CD4-positive, alpha-beta T cell (primary cell): Measurements from ENCODE around the gene FILIP1L. TPM values are rescaled to one million over a fixed set of nuclear protein-coding genes. Genes with fewer than 3 reads are reported as not detected.
"Not testable (repeated sequence)": the region's sequence is repeated elsewhere in the genome, so short reads cannot be mapped to it uniquely, and the experiment has no call there.

Experiments
- ATAC-seq: fragments of 200-7000 bp; cut with Tn5 transposase; one replicate; pipeline ENCODE4 v1.10.0; 2022; ENCODE audit warnings: mild to moderate bottlenecking; ENCODE audit not compliant: poor library complexity
- CTCF ChIA-PET: fragments of 350-600 bp; sonication (Branson Sonifier 250); formaldehyde crosslinking; loops from one replicate; lab custom pipeline; 2021; ENCODE audit warnings: antibody characterized with exemption, inconsistent platforms; lab: Charles Lee
- POLR2A ChIA-PET: fragments of 350-600 bp; sonication (Branson Sonifier 250); formaldehyde crosslinking; loops from one replicate; lab custom pipeline; 2021; ENCODE audit warnings: antibody characterized with exemption, inconsistent platforms; lab: Charles Lee
- DNase-seq, 14 experiments: peaks; one replicate each; pipeline ENCODE4 v3.0.0-alpha.2; 2013 to 2020; ENCODE audit warnings: mixed read lengths in 2 of 14
- H3K27ac ChIP-seq, 2 donors: one replicate each; pipeline versions ENCODE4 v1.5.1 to v1.7.0; 2013; ENCODE audit warnings: low read length in 2 of 2, low read depth in 1 of 2, mild to moderate bottlenecking in 1 of 2
- H3K27me3 ChIP-seq, 2 experiments: 1 replicate in 1 of 2; 2 replicates in 1 of 2; pipeline versions ENCODE4 v1.6.1 to v1.7.0; 2013; ENCODE audit warnings: low read length in 2 of 2, control low read depth in 1 of 2, mild to moderate bottlenecking in 1 of 2, moderate library complexity in 1 of 2; ENCODE audit not compliant: insufficient read depth in 2 of 2, control insufficient read depth in 1 of 2
- H3K36me3 ChIP-seq: one replicate; pipeline ENCODE4 v1.6.1; 2013; ENCODE audit warnings: low read length, control low read depth; ENCODE audit not compliant: insufficient read depth
- H3K4me1 ChIP-seq: one replicate; pipeline ENCODE4 v1.6.1; 2013; ENCODE audit warnings: low read length, control low read depth; ENCODE audit not compliant: insufficient read depth
- H3K4me3 ChIP-seq: one replicate; pipeline ENCODE4 v1.5.1; 2013; ENCODE audit warnings: mild to moderate bottlenecking, low read length, moderate library complexity
- H3K9me3 ChIP-seq, 2 experiments: 1 replicate in 1 of 2; 2 replicates in 1 of 2; pipeline versions ENCODE4 v1.6.1 to v1.7.0; 2013; ENCODE audit warnings: low read length in 2 of 2, mild to moderate bottlenecking in 2 of 2, control low read depth in 1 of 2, moderate library complexity in 1 of 2; ENCODE audit not compliant: control insufficient read depth in 1 of 2, insufficient read depth in 1 of 2
- H3K27ac Mint-ChIP-seq: one replicate; pipeline ENCODE4 v1.8.0; 2020; ENCODE audit warnings: mixed read lengths
- H3K27me3 Mint-ChIP-seq: one replicate; pipeline ENCODE4 v1.8.0; 2021; ENCODE audit warnings: mixed read lengths
- H3K36me3 Mint-ChIP-seq: one replicate; pipeline ENCODE4 v1.8.0; 2021; ENCODE audit warnings: low read depth, mixed read lengths
- H3K4me1 Mint-ChIP-seq: one replicate; pipeline ENCODE4 v1.8.0; 2021; ENCODE audit warnings: low read depth, mixed read lengths
- H3K4me3 Mint-ChIP-seq: one replicate; pipeline ENCODE4 v1.8.0; 2020; ENCODE audit warnings: mild to moderate bottlenecking, mixed read lengths
- H3K9me3 Mint-ChIP-seq: one replicate; pipeline ENCODE4 v1.8.0; 2020; ENCODE audit warnings: mixed read lengths
- intact Hi-C, 2 experiments: fragments of 100-400 bp; cut with DNase I in 1 of 2; cut with micrococcal nuclease in 1 of 2; formaldehyde crosslinking; loops; one replicate each; pipeline versions ENCODE4 v1.15.1 to v1.9.0; 2023 to 2025; cut with DNase I, micrococcal nuclease
- total RNA-seq, 174 experiments: library from RNA in 2 of 174; stranded (reverse) in 2 of 174; gene quantifications; one replicate each; pipeline ENCODE4 v1.2.3 and lab custom pipeline; 2021 to 2026
- TF ChIP-seq, protein P1 (sequence below): fragments of 200-600 bp; IDR thresholded peaks from one replicate; pipeline ENCODE4 v1.8.0; 2022; ENCODE audit warnings: antibody characterized with exemption, mild to moderate bottlenecking

The FILIP1L gene
- total RNA-seq, 2 experiments from 2014 or later, result 0.08 to 0.28 TPM

DNA sequence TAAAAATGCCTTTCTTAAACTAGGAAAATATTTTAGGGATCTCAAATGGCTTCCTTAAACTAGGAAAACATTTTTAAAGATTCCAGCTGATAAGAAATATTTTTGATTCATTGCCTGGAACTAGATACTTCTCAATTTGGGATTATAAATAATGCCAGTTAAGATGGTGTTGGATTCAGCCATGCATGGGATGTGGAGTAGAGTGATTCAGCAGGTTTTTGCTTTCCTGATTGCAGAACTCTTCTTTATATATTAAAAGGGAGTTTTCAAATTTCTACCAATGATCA lies 15.6 kb downstream of the FILIP1L start:
- TF ChIP-seq, protein P1, sequence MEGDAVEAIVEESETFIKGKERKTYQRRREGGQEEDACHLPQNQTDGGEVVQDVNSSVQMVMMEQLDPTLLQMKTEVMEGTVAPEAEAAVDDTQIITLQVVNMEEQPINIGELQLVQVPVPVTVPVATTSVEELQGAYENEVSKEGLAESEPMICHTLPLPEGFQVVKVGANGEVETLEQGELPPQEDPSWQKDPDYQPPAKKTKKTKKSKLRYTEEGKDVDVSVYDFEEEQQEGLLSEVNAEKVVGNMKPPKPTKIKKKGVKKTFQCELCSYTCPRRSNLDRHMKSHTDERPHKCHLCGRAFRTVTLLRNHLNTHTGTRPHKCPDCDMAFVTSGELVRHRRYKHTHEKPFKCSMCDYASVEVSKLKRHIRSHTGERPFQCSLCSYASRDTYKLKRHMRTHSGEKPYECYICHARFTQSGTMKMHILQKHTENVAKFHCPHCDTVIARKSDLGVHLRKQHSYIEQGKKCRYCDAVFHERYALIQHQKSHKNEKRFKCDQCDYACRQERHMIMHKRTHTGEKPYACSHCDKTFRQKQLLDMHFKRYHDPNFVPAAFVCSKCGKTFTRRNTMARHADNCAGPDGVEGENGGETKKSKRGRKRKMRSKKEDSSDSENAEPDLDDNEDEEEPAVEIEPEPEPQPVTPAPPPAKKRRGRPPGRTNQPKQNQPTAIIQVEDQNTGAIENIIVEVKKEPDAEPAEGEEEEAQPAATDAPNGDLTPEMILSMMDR, result no peak
- no peak for ATAC-seq
- no peak overlapping the region for H3K4me3 Mint-ChIP-seq
- no peaks in the 10 kb centered on the region for H3K4me1 ChIP-seq
- no peaks in the 10 kb centered on the region for H3K27me3 ChIP-seq
- no peak for DNase-seq
- intact Hi-C loops, result no loop called here
- H3K27ac Mint-ChIP-seq, result no peak overlapping the region
- no peaks in the 10 kb centered on the region for H3K4me1 Mint-ChIP-seq
- H3K27me3 Mint-ChIP-seq, result no peaks in the 10 kb centered on the region
- H3K36me3 ChIP-seq, result no peaks in the 10 kb centered on the region
- ChIA-PET CTCF (interaction anchor here (1.7 kb wide), 1 partner anchor 30 kb away, joined by 5 read pairs; no protein-coding TSS in a partner anchor), POLR2A (no interaction called here)
- no peaks in the 10 kb centered on the region for H3K36me3 Mint-ChIP-seq
- no peak overlapping the region for H3K4me3 ChIP-seq
- H3K27ac ChIP-seq, result no peak overlapping the region
- peaks cover 2% of the 10 kb centered on the region for H3K9me3 Mint-ChIP-seq
- no peaks in the 10 kb centered on the region for H3K9me3 ChIP-seq

DNA sequence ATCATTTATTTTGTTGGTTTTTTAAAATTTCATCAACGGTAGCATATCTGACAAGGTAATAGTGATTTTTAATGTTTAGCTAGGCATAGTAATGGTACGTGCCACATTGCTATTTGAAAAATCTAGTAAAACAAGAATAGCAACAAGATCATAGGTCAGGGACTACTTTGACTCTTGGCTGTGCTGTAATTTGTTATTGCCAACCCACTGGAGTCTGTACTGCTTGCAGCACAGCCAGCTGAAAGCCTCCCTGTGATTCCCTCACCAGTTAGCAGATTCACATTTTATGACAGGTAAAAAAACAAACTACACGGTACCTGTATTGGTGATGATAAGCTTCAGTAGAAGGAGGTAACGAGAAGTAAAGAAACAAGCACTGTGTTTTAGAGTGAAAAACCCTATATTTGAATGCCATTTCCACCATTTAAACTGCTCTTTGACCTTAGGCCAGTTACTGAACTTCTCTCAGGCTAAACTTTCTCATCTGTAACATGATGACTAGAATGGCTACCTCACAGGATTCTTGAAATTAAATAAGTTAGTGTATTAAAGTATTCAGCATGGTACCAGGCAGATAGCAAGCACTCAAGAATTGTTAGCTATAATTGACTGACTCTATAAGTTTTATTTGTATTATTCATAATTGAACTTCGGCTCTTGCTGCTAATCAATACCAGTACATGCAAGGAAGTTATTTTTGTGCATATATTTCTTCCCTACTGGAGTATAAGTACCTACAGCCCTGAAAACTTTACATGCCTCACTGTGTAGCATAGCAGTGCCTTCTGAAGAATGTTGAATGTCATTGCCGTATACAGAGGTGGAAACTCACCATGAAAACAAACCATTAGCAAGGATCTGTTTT lies 16.1 kb downstream of the FILIP1L start:
- Histone ChIP-seq H3K4me1 (no peaks in the 10 kb centered on the region), H3K4me3 (no peak overlapping the region), H3K9me3 (no peaks in the 10 kb centered on the region), H3K36me3 (no peaks in the 10 kb centered on the region), H3K27ac (no peak overlapping the region), H3K27me3 (no peaks in the 10 kb centered on the region)
- ChIA-PET POLR2A (no interaction called here), CTCF (interaction anchor here (0.8 to 1.7 kb wide), 3 partner anchors 8 to 29 kb away, joined by 3 to 5 read pairs (median 5); no protein-coding TSS in a partner anchor)
- intact Hi-C loops, result no loop called here
- ATAC-seq (no peak), DNase-seq (no peak)
- Mint-ChIP-seq H3K4me1 (no peaks in the 10 kb centered on the region), H3K4me3 (no peak overlapping the region), H3K27me3 (no peaks in the 10 kb centered on the region), H3K9me3 (peaks cover 2% of the 10 kb centered on the region), H3K27ac (no peak overlapping the region), H3K36me3 (no peaks in the 10 kb centered on the region)
- TF ChIP-seq, protein P1, result no peak

DNA sequence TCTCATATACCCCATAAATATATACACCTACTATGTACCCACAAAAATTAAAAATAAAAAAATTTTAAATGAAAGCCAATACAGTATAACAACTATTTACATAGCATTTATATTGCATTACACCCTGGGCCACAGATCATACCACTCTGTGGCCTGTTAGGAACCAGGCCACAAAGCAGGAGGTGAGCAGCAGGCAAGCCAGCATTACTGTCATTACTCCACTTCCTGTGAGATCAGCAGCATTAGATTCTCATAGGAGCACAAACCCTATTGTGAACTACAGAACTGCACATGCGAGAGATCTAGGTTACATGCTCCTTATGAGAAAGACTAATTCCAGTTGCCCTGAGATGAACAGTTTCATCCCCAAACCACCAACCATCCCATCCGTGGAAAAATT lies 17.4 kb downstream of the FILIP1L start:
- TF ChIP-seq, protein P1, result no peak
- no peaks in the 10 kb centered on the region for H3K4me1 ChIP-seq
- H3K4me3 Mint-ChIP-seq, result no peak overlapping the region
- H3K4me1 Mint-ChIP-seq, result no peaks in the 10 kb centered on the region
- ChIA-PET POLR2A (no interaction called here), CTCF (no interaction called here)
- ATAC-seq (no peak), DNase-seq (no peak)
- H3K27me3 Mint-ChIP-seq, result no peaks in the 10 kb centered on the region
- no peaks in the 10 kb centered on the region for H3K27me3 ChIP-seq
- H3K9me3 ChIP-seq, result no peaks in the 10 kb centered on the region
- H3K9me3 Mint-ChIP-seq, result peaks cover 2% of the 10 kb centered on the region
- H3K36me3 Mint-ChIP-seq, result no peaks in the 10 kb centered on the region
- no peaks in the 10 kb centered on the region for H3K36me3 ChIP-seq
- intact Hi-C loops, result no loop called here
- no peak overlapping the region for H3K27ac ChIP-seq
- no peak overlapping the region for H3K4me3 ChIP-seq
- H3K27ac Mint-ChIP-seq, result no peak overlapping the region

DNA sequence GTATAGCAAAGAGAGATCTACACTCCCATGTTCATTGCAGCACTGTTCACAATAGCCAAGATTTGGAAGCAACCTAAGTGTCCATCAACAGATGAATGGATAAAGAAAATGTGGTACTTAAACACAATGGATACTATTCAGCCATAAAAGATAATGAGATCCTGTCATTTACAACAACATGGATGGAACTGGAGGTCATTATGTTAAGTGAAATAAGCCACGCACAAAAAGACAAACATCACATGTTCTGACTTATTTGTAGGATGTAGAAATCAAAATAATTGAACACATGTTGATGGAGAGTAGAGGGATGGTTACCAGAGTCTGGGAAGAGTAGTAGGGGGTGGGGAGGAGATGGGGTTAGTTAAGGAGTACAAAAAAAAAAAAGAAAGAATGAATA lies 18.0 kb downstream of the FILIP1L start:
- H3K27me3 Mint-ChIP-seq, CTCF ChIA-PET, H3K27ac Mint-ChIP-seq, H3K4me3 ChIP-seq, H3K27me3 ChIP-seq, H3K36me3 Mint-ChIP-seq, POLR2A ChIA-PET, intact Hi-C loops, H3K4me3 Mint-ChIP-seq, H3K4me1 Mint-ChIP-seq, ATAC-seq, H3K9me3 ChIP-seq, H3K36me3 ChIP-seq, DNase-seq, H3K9me3 Mint-ChIP-seq, H3K27ac ChIP-seq, H3K4me1 ChIP-seq: not testable (repeated sequence)
